SK-N-MC (cell line): ENCODE measurements around the gene KMT2C.

Source experiments
- EZH2 ChIP-seq: fragments of 200-600 bp; sonication (generic); IDR thresholded peaks from one replicate; pipeline ENCODE4 v1.6.1; 2017; ENCODE audit warnings: antibody characterized with exemption
- POLR2AphosphoS5 ChIP-seq: IDR thresholded peaks from 2 replicates; pipeline ENCODE4 v1.6.1; 2012; ENCODE audit warnings: mild to moderate bottlenecking, low read depth, low read length, borderline replicate concordance

DNA sequence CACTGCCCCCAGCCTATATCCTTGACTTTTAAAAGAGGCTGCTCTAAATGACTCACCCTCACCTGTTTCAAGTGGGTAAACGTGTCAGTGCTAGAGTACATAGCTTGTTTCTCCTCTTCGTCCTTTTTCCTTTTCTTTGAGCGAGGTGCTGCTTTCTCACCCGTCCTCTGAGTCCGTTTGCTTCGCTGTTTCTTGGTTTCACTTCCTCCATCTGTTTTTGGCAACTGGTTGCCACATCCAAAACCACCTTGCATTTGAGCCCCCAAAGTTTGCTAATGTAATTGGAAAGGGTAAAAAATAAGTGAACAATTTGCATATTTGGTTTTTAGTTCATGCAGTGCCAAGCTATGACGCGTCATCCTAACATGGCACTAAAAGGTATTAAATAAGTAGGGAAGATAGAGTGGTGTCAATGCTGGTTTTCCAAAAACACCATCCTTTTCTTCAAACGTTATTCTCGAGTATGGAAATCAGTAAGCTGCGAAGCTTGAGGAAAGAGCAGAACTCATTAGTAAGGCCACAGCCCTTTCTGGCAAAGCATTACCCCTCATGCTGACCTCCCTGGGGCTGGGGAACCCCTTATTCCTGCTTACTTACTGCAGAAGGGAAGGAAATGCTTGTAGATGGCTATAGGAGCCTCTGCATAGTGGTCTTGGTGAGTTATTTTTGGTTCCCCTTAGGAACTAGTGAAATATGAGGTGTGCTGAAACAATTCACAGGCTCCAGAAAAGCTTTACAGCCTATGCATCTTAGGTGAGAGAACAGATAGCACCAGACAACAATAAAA lies 276.8 kb downstream of the KMT2C start:
- TF ChIP-seq POLR2AphosphoS5 (no peak), EZH2 (no peak)
